GM21447 (cell line): ENCODE measurements around the gene RIT2.

Experiments used
- ATAC-seq: cut with Tn5 transposase; IDR thresholded peaks from one replicate; pipeline ENCODE4 v1.9.1; 2021; ENCODE audit not compliant: unreplicated experiment

Gene RIT2

GRCh38 chr18:43081396-43081795 lies 34.1 kb downstream of the RIT2 start:
- no peak for ATAC-seq

- no peak for ATAC-seq
Observed at GRCh38 chr18:43080671-43081070, 34.8 kb downstream of the RIT2 start.

DNA sequence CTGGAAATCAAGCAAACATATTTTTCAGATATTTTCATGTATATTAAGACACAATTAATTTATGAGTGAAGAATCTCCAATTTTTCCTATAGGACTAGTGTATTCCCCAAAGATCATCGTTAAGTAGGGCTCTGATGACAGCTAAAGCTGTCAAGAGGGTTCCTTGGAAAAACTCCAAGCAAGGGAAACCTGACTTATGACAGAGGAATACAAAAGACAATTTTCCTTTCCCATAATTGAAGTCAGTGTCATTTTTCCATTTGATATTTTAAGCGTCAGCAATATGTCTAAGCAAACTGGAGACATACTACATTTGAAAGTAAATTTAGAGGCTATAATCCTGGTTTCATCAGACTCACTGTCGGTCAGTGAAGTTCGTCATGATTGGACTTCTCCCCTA lies 36.1 kb downstream of the RIT2 start:
- no peak for ATAC-seq

GRCh38 chr18:43078478-43079092 lies 36.9 kb downstream of the RIT2 start:
- no peak for ATAC-seq

DNA sequence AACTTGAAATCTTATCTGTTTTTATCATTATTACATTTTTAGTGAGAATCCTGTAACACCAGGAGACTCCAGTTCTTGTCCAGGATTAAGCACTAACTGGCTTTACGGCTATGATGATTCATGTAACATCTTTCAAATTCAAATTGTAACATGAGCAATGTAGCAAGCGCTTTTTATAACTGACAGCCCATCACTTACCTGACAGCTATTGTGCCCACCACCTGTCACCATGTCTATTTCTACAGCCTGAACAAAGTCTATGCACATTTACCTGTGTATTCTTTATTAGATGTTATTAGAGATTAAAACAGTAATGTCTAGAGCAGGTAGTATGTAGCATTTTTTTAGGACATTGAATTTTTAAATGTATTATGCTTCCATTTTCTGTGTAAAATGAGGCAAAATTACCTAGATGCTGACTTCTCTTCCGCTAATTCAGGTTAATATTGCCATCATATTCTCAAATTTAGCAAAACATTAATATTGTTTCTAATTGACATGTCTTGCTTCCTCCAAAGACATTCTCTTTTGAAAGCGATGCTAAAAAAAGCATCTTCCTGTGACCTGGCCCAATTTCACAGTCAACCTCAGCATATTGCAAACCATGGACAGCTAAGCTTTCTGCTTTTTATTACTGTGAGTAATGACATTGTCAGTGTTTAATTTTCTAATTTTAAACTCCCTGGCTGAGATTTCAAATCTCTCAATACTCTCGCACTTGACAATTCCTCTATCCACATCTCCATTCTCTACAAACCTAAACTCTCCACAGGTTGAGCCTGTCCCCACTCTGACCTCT lies 37.8 kb downstream of the RIT2 start:
- no peak for ATAC-seq

GRCh38 chr18:43073771-43074170 lies 41.7 kb downstream of the RIT2 start:
- ATAC-seq: no peak

DNA sequence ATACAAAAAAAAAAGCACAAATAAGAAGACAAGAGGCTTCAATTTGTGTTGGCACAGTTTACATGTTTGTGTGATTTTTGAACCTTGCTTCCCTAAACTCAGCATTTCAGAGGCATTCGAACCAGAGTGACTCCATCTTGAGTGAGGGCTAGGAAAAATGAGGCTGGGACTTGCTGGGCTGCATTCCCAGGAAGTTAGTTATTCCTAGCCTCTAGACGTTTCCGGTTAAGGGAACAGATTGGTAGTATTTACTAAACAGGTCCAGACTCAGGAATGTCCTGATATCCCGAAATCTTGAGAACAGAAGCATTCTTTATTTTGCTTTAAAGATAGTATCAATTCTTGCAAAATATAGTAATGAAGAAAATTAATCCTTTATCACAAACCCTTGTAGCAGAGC lies 46.7 kb downstream of the RIT2 start:
- no peak for ATAC-seq

DNA sequence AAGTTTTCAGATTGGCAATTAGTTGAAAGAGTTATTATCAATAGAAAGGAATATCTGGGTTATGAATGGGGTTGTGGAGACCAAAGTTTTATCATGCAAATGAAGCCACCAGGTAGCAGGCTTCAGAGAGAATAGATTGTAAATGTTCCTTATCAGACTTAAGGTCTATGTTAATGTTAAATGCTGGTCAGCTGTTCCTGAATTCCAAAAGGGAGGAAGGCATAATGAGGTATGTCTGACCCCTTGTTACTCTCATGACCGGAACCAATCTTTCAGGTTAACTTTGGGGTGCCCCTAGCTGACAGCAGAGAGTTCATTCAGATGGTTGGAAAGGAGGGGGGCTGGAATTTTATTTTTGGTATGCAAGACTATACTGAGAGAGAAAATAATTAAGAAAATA lies 47.9 kb downstream of the RIT2 start:
- ATAC-seq: no peak

GRCh38 chr18:43061816-43062215 lies 53.7 kb downstream of the RIT2 start:
- no peak for ATAC-seq

GRCh38 chr18:43061318-43061717 lies 54.2 kb downstream of the RIT2 start:
- no peak for ATAC-seq

DNA sequence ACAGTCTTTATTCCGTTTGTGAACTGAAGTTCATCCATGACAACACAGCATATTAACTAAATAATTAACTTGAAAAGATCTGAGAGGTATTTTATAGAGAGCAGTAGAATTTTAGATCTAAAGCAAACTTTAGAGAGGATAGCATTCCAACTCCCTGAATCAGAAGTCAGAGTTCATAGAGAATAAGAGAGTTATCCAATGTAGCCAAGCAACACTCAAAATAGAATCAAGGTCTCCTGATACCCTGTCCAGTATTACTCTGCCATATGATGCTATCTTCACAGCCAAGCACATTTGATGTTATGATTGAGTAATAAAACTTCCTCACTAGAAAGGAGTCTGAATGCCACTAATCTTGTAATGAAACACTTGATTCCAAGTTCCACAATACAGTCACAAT lies 55.5 kb downstream of the RIT2 start:
- no peak for ATAC-seq

DNA sequence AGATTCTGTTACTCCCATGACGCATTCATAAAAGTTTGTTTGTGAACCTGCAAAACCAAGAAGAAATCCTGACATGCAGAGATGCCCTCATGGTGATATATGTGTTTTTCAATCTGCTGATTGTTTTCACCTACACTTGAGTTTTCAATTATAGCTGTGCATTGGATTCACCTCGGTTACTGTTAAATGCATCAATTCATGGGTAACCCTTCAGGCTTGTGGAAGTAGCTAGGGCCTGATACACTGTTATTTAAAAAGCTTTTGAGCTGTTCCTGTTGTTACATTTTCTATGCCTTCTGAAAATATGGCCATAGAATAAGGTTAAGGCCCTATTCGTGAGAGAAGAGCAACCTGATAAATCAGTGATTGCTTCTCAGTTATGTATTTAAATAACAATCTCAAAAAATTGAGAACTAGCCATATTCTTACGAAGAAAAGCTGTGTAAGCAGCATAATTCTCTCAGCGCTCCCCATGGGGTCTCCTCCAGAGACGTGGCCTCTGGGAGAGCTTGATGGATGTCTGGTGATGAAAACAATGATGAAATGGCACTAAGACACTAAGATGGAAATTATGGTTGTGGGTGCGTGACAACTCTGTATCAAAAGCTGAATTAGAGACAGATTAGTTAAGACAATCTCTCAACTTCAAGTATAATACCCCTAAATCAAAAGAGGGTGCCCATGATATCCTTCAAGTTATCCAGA lies 60.5 kb downstream of the RIT2 start:
- ATAC-seq: no peak

DNA sequence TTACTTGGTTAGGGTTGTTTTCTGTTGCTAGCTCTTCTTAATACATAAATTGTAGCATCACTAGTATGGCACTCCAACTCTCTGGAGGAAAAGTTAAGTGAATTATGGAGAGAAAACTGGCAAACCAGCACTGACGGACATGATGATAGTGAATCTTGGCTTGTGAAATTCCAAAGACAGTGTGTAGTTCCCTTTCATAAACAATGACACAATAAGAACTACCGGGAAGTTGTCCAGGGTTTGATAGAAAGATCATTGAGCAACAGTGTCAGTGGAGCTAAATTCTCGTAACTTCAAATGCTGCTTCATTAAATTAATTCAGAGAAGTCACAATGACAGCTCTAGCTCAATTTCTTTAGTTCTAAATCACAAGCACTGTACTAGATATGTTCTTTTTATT lies 66.5 kb downstream of the RIT2 start:
- no peak for ATAC-seq

GRCh38 chr18:43046322-43046721 lies 69.2 kb downstream of the RIT2 start:
- no peak for ATAC-seq

GRCh38 chr18:43043626-43044025 lies 71.9 kb downstream of the RIT2 start:
- no peak for ATAC-seq

DNA sequence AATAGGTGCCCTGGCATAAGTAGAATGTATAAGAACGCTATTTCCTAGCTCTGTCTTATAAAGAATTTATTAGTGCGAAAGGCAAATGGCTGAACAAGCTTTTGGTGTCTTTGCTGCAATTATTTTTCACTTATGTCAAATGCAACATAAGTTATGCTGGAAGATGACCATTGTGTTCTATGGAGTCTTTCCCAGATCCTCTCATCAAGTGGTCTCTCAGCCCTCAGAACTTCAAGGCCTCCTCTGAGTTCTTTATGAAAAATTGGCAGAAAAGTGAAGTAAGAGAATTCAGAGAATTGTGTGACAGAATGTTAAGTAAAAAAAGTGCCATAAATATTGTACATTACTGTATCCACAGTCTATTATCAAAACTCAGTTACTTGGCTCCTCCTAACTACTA lies 75.2 kb downstream of the RIT2 start:
- no peak for ATAC-seq

- no peak for ATAC-seq
Observed at GRCh38 chr18:43034683-43035500, 80.6 kb downstream of the RIT2 start.

GRCh38 chr18:43031169-43031568 lies 84.3 kb downstream of the RIT2 start:
- no peak for ATAC-seq

- no peak for ATAC-seq
Observed at GRCh38 chr18:43029414-43029813, 86.1 kb downstream of the RIT2 start.

DNA sequence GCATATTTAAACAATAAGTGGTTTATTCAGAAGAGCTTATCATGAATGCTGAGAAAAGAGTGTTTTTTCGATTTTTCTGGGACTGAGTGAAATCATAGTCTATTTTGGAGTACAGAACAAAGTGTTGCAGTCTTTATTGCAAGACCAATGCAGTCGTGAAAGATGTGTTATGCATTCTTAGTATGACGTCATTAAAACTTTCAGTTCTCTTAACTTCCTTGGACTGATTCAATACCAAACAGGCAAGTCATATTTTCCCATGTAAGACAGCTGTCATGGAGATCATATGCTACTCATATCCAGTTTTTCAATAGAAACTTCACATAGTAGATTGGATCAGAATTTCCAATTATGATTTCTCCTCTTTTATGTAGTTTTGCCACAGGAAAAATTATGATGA lies 92.6 kb downstream of the RIT2 start:
- ATAC-seq: no peak

GRCh38 chr18:43017622-43018021 lies 97.9 kb downstream of the RIT2 start:
- no peak for ATAC-seq
